ENCODE results near the gene STON2. TPM values are rescaled to one million over a fixed set of nuclear protein-coding genes. Genes with fewer than 3 reads are reported as not detected.

STON2 gene
- total RNA-seq, 1 experiment from 2014 or later, result 8.6 TPM

- no peak overlapping the region for H3K27ac ChIP-seq (ENCODE audit: low read depth, low read length, poor library complexity, severe bottlenecking)
- ChIA-PET CTCF (no interaction called here), POLR2A (ENCODE audit: low non-redundant PET) (interaction anchor here (0.6 kb wide), 1 partner anchor 12 kb away, joined by 7 read pairs; no protein-coding TSS in a partner anchor)
- BruUV-seq (replicated peaks), result no TSS peak
- no peaks in the 10 kb centered on the region for H3K9me3 ChIP-seq (ENCODE audit: low read depth, low read length, poor library complexity, severe bottlenecking)
- DNase-seq (ENCODE audit: low spot score), result no peak
- H3K4me1 ChIP-seq (ENCODE audit: insufficient read depth, low read length, poor library complexity, severe bottlenecking), result peaks cover 9% of the 10 kb centered on the region
- H3K27me3 ChIP-seq (replicated peaks; ENCODE audit: insufficient read depth, low read depth, low read length, poor library complexity), result no peaks in the 10 kb centered on the region
- intact Hi-C loops (cut with micrococcal nuclease; ENCODE audit: unreplicated experiment), result no loop called here
- no peak for TF ChIP-seq EZH2 (IDR thresholded peaks at IDR 0.05; ENCODE audit: borderline replicate concordance, low read depth, low read length, poor library complexity, severe bottlenecking)
- no peak for TF ChIP-seq CTCF (conservative IDR thresholded peaks at IDR 0.05; ENCODE audit: low read depth, low read length)
- H3K4me3 ChIP-seq (ENCODE audit: low read depth, low read length, poor library complexity, severe bottlenecking), result no peak overlapping the region
- H3K36me3 ChIP-seq (ENCODE audit: insufficient read depth, low read length, poor library complexity, severe bottlenecking), result no peaks in the 10 kb centered on the region
These were observed 164.0 kb downstream of the STON2 start for GRCh38 chr14:81236138-81236537.

- ChIA-PET CTCF (no interaction called here), POLR2A (ENCODE audit: low non-redundant PET) (no interaction called here)
- no TSS peak for BruUV-seq (replicated peaks)
- TF ChIP-seq CTCF (conservative IDR thresholded peaks at IDR 0.05; ENCODE audit: low read depth, low read length), result no peak
- no peak for TF ChIP-seq EZH2 (IDR thresholded peaks at IDR 0.05; ENCODE audit: borderline replicate concordance, low read depth, low read length, poor library complexity, severe bottlenecking)
- Histone ChIP-seq H3K4me1 (ENCODE audit: insufficient read depth, low read length, poor library complexity, severe bottlenecking) (peaks cover 9% of the 10 kb centered on the region), H3K27ac (ENCODE audit: low read depth, low read length, poor library complexity, severe bottlenecking) (no peak overlapping the region), H3K36me3 (ENCODE audit: insufficient read depth, low read length, poor library complexity, severe bottlenecking) (no peaks in the 10 kb centered on the region), H3K9me3 (ENCODE audit: low read depth, low read length, poor library complexity, severe bottlenecking) (no peaks in the 10 kb centered on the region), H3K27me3 (replicated peaks; ENCODE audit: insufficient read depth, low read depth, low read length, poor library complexity) (no peaks in the 10 kb centered on the region), H3K4me3 (ENCODE audit: low read depth, low read length, poor library complexity, severe bottlenecking) (no peak overlapping the region)
- no peak for DNase-seq (ENCODE audit: low spot score)
- intact Hi-C loops (cut with micrococcal nuclease; ENCODE audit: unreplicated experiment), result no loop called here
These were observed 165.0 kb downstream of the STON2 start for GRCh38 chr14:81235096-81235495.

GRCh38 chr14:81234278-81234677 lies 165.8 kb downstream of the STON2 start:
- intact Hi-C loops (cut with micrococcal nuclease; ENCODE audit: unreplicated experiment), result no loop called here
- CTCF ChIA-PET, result no interaction called here
- BruUV-seq (replicated peaks), result no TSS peak
- peaks cover 9% of the 10 kb centered on the region for H3K4me1 ChIP-seq (ENCODE audit: insufficient read depth, low read length, poor library complexity, severe bottlenecking)
- DNase-seq (ENCODE audit: low spot score), result peak; percentile 31
- no peak overlapping the region for H3K4me3 ChIP-seq (ENCODE audit: low read depth, low read length, poor library complexity, severe bottlenecking)
- H3K36me3 ChIP-seq (ENCODE audit: insufficient read depth, low read length, poor library complexity, severe bottlenecking), result no peaks in the 10 kb centered on the region
- H3K27me3 ChIP-seq (replicated peaks; ENCODE audit: insufficient read depth, low read depth, low read length, poor library complexity), result no peaks in the 10 kb centered on the region
- no peaks in the 10 kb centered on the region for H3K9me3 ChIP-seq (ENCODE audit: low read depth, low read length, poor library complexity, severe bottlenecking)
- no peak for TF ChIP-seq EZH2 (IDR thresholded peaks at IDR 0.05; ENCODE audit: borderline replicate concordance, low read depth, low read length, poor library complexity, severe bottlenecking)
- TF ChIP-seq CTCF (conservative IDR thresholded peaks at IDR 0.05; ENCODE audit: low read depth, low read length), result no peak
- no peak overlapping the region for H3K27ac ChIP-seq (ENCODE audit: low read depth, low read length, poor library complexity, severe bottlenecking)
- POLR2A ChIA-PET (ENCODE audit: low non-redundant PET), result no interaction called here

Data from A673 (cell line).